G401.6 (cell line): ENCODE measurements around the gene SULT1A2.
"Not testable (repeated sequence)": the region's sequence is repeated elsewhere in the genome, so short reads cannot be mapped to it uniquely, and the experiment has no call there.

Experiments used
- FAIRE-seq: peaks from 2 replicates; lab custom pipeline; 2012; peaks lifted over from hg19 to GRCh38; lab: Jason Lieb, UNC

Gene SULT1A2

GRCh38 chr16:28591355-28591754 lies 5.5 kb downstream of the SULT1A2 start:
- FAIRE-seq: no peak

DNA sequence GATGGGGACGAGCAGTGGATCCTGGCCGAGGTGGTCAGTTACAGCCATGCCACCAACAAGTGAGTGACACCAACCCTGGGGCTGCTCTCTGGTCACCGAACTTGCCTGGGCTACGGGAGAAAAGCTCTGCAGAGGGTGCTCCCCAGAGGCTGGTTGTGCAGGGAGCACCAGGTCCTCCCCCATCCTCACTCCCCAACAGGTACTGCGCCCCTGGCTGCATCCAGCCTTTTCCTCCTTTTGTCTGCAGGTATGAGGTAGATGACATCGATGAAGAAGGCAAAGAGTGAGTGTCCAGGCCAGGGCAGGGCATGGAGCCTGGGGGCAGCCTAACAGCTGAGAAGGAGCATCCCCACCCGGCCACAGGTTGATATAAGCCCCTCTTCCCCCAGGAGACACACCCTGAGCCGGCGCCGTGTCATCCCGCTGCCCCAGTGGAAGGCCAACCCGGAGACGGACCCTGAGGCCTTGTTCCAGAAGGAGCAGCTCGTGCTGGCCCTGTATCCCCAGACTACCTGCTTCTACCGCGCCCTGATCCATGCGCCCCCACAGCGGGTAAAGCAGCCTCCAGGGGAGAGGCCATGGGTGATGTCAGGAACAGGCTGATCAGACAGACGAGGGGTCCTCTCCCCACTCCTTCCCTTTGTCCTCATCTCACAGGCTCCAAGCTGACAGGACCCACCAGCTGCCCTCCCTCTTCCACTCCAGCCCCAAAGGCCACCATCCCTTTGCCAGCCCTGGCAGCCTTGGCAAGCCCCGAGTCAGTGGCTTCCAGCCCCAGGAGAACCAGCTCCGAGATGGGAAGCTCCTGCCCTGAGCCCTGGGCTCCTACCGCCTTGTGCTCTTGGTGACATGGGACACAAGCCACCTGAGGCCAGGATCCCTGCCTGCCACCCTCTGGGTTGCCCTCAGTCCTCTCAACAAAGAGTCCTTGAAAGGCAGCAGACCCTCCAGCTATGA lies 6.2 kb downstream of the SULT1A2 start:
- no peak for FAIRE-seq

- no peak for FAIRE-seq
Observed at GRCh38 chr16:28589930-28590329, 6.9 kb downstream of the SULT1A2 start.

DNA sequence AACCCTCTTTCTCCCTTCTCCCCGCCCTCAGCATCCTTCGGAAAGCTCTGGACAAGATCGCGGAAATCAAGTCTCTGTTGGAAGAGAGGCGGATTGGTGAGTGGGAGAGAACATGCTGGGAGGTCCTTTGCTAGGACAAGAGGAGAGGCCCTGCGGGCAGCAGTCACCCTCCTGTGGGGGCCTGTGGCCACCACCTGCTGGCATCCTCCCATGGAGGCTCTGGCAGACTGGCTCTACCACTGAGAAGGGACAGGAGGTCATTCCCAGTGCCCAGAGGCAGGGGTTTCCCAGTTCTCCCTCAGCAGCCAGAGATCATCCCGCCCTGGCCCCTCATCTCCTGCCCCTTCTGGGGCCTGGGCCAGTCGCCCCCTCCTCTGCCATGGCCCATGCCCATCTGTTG lies 7.8 kb downstream of the SULT1A2 start:
- no peak for FAIRE-seq

GRCh38 chr16:28587386-28587785 lies 9.5 kb downstream of the SULT1A2 start:
- no peak for FAIRE-seq

DNA sequence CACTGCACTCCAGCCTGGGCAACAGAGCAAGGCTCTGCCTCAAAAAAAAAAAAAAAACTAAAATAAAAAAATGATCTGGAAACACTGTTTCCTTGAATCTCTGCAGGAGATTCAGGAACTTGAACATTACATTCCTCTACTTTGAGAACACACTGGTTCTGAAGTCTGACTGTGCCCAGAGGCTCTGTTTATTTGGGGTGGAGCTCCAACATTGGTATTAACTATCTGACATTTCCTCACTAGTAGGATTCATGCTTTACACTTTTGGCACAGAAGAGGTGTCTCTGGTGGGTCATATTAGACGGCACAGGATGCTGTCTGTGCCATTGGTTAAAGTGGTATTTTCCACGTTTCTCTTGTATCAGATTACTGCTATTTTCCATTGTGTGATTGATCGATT lies 10.4 kb downstream of the SULT1A2 start:
- no peak for FAIRE-seq

DNA sequence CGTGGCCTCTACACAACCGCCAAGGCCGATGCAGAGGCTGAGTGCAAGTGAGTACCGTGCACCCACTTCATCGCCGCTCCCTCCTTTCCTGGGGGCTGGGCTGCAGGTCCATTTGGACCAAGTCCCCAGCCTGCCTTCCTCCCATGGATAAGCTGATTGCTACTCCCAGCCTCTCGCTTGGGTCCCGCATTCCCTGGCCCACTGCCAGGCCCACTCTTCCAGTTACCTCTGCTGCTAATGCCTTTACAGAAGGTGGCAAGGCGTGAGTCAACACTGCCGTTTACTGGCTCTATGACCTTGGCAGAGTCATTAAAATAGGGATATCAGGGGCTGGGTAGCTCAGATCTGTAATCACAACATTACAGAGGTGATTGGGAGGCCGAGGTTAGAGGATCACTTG lies 11.2 kb downstream of the SULT1A2 start:
- FAIRE-seq: no peak

GRCh38 chr16:28580726-28581315 lies 16.0 kb downstream of the SULT1A2 start:
- FAIRE-seq: no peak

- no peak for FAIRE-seq
Observed at GRCh38 chr16:28575446-28576109, 21.3 kb downstream of the SULT1A2 start.

GRCh38 chr16:28574925-28575324 lies 21.9 kb downstream of the SULT1A2 start:
- no peak for FAIRE-seq

DNA sequence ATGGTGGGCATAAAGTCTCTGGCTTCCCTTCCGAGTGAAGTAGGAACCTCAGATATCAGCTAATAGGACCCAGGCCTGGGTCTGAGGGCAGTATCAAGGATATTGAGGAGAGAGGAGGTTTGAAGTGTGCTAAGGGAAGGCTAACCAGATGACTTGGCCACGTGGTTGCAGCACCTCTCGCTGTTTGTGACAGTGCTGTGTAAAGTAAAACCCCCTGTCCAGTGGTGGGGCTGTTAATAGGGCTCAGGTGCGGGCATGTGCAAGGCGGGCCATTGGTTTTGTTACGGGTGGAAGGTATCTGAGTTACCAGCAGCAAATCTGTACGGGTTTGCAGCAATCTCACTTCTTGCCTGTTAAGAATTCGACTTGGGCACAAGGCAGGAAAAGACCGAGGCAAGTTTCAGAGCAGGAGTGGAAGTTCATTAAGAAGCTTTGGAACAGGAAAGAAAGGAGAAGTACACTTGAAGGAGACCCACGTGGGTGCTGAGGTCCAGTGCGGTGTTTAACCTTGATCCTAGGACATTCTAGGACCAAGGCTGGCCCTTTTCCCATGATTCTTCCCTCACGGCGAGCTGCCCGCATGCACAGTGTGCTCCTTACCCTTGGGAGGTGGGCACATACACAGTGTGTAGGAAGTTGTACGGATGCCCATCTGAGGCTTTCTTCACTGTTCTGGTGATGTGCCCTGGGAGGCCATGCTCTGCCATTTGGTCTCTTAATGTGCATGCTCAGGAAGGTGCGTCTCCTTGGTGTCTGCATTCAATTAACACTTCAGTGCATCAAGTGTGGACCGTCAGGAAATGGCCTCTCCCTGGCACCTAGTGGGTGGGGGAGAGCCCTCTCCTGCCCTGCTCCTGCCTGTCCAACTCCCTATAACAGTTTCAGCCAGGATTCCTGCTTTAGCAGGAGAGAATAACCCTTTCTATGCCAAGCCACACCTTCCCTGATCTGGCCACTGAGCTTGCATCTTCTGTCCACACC lies 22.8 kb downstream of the SULT1A2 start:
- no peak for FAIRE-seq

GRCh38 chr16:28572696-28573510 lies 23.9 kb downstream of the SULT1A2 start:
- no peak for FAIRE-seq

DNA sequence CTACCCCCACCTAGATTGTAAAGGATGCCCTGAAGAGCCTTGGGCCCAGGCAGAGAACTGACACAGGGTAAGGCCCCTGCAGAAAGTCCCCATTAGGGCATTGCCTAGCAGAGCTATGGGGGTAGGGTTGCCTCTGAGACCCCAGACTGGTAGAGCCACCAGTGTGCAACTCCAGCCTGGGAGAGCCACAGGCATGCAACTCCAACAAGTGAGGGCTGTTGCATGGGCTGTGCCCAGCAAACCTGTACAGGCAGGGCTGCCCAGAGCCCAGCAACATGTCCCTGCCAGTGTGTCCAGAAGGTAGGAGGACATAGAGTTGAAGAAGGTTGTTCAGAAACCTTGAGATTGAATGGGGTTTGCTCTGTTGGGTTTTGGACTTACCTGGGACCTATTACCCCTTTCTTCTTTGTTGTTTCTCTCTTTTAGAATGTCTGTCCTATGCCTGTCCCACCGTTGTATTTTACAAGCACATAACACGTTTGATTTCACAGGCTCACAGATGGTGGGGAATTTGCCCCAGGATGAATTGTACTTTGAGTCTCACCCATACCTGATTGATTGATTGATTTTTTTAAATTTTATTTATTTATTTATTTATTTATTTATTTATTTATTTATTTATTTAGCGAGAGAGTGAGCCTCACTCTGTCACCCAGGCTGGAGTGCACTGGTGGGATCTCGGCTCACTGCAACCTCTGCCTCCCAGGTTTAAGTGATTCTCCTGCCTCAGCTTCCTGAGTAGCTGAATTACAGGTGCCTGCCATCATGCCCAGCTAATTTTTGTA lies 26.7 kb downstream of the SULT1A2 start:
- no peak for FAIRE-seq

- no peak for FAIRE-seq
Observed at GRCh38 chr16:28569021-28569420, 27.8 kb downstream of the SULT1A2 start.

DNA sequence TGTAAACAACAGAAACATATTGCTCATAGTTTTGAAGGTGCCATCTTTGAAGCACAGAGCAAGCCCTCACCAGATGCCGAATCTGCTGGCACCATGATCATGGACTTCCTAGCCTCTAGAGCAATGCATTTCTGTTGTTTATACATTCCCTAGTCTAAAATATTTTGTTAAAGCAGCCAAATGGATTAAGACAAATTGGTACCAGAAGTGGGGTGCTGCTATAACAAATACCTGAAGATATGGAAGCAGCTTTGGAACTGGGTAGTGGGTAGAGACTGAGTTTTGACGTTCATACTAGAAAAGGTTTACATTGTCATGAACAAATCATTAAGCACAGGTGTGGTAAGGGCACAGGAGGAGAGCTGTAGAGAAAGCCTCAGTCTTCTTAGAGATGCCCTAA lies 29.6 kb downstream of the SULT1A2 start:
- FAIRE-seq: no peak

DNA sequence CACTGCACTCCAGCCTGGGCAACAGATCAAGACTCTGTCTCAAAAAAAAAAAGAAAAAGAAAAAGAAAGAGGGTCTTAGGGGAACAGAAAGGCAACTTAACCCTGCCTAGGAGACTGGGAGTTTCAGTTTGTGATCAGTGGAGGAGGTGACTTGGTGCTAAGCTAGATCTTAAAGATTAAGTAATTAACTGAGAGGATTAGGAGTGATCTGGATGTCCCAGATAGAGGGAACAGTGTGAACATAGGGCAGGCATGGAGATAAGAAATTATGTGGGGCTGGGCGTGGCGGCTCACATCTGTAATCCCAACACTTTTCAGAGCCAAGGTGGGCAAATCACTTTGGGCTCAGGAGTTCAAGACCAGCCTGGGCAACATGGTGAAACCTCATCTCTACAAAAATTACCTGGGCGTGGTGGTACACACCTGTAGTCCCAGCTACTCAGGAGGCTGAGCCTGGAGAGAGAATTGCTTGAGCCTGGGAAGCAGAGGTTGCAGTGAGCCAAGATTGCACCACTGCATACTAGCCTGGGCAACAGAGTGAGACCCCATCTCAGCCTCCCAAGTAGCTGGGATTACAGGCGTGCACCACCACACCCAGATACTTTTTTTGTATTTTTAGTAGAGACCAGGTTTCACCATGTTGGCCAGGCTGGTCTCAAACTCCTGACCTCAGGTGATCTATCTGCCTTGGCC lies 30.5 kb downstream of the SULT1A2 start:
- not testable (repeated sequence) for FAIRE-seq

- FAIRE-seq: no peak
Observed at GRCh38 chr16:28563218-28563617, 33.6 kb downstream of the SULT1A2 start.

DNA sequence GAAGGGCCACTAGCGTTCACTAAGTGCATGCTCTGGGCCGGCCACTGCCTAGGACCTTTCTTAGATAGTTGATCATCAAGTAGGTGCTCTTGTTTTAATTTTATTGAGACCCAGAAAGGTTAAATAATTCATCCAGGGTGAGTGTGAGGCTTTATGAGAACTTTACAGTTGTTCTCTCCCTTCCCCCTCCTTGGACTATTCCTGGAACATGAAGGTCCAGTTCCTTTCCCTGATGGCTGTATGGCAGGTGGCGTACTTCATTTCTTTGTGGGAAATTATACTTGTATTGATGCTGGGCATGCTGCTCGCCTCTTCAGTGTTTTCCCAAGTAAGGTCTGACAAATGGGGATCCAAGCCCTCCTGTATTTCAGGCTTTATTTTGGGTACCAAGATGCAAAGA lies 34.7 kb downstream of the SULT1A2 start:
- no peak for FAIRE-seq

GRCh38 chr16:28561557-28562187 lies 35.2 kb downstream of the SULT1A2 start:
- no peak for FAIRE-seq
